Non-pigmented ciliary epithelial cell (primary cell): ENCODE results near the gene PICALM.

Experiments used
- DNase-seq: peaks from one replicate; pipeline ENCODE4 v3.0.0-alpha.2; 2010; ENCODE audit warnings: low read depth

PICALM gene

DNA sequence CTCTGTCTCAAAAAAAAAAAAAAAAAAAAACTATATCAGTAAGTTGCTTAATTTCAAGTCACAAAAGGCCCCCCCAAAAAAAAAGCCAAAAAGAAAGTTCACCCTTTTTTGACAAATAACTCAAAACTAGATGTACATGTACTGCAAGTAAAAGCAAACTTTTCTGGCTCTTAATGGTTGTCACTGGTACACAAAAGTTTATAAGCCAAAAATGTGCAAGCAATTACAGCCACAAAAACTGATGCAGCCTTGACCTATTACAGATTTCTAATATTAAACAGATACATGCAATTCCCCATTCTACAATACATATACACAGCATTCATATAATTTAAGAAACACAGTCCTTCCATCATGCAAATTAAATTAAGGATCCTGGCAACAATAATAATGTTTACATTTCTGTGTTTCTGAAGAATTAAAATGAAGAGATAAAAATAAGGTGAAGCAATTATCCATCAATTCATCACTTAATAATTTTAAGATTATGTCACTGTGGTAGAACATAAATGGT is 18.6 kb downstream of the PICALM start:
- DNase-seq, result no peak

DNA sequence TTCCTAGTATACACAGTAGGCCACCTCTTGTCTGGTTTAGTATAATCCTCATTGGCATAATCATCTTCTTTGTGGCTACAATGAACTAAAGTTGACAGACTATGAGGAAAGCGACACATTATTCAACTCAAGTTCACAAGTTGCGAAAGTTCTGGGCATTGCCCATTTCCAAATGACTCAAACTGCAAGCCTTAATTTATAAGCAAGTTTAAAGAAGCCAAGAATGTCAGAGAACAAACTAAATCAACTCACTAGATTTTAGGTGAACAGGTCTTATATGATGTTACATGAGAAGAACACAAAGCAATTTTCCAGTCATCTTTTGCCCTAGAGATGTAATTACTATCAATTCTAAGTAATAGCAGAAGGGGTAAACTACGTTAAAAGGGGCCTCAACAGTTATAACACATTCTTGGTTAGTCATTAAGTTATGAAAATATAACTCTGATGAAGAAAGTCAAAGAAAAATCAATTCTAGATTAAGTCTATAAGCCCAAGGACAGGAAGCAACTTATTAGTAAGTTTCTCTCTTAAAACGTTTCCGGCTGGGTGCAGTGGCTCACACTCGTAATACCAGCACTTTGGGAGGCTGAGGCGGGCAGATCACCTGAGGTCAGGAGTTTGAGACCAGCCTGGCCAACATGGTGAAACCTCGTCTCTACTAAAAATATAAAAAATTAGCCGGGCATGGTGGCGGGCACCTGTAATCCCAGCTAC is 21.5 kb downstream of the PICALM start:
- no peak for DNase-seq

DNA sequence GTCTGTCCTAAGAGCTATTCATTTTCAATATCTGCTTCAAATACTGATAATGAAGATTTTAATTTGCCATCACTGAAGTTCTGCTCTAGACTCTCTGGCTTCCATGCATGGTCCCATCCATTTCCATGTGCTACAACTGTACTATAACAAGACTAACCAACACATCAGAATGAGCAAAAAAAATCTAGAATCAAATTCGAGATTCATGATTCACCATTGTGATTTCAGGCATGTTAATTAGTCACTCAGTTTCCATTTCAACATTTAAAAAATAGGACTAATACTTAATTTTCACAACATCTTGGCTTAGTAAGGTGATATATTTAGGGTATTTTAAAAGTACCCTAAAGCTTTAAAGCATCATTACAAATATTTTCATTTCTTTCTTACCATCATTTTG is 22.8 kb downstream of the PICALM start:
- no peak for DNase-seq

DNA sequence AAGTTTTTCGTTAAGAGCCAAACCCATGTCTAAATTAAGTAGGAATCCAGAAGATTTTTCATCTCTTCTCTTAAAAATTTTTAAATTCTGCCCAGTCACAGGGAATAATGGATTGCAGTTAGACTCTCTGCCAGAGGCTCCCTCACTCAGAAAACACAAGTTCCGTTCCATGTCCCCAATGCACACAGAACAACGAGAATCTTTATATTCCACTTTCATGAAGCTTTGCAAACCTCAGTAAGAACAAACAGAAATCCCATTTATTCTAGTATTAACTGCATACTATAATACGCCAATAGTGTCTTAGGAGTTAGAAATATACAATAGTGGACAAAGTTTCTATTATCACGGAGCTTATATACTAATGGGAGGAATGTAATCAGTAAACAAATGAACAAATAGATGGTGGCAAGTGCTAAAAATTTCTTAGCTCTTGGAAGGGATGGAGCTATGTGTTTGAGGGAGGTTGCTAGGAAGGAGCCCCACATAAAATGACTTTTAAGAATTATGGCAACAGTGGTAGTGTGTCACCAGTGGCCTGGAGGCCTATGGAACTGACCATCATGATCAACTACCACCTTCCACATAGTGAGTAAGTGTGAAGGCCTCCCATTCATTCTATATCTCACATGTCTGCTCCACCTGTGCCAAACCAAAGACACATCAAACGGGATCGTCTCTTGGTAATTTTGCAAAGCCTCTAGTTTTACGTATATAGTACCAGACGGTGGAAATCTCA is 24.9 kb downstream of the PICALM start:
- no peak for DNase-seq

DNA sequence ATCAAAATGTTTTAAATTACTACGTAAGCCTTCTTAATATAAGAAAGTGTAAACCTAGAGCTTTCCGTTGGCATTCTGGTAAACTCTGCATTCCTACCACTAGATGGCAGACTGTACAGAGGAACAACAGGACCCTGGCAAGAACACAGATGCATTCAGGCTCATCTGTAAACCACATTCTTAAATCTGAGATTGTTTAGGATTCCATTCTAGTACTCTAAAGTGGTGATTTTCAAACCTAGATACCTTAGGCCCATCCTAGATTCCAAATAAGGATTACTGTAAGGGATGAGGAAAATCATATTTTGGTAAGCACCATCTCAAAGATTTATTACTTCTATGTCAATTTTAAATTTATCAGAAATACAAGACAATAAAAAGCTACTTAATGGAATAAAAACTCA is 26.9 kb downstream of the PICALM start:
- DNase-seq, result peak; percentile 85

DNA sequence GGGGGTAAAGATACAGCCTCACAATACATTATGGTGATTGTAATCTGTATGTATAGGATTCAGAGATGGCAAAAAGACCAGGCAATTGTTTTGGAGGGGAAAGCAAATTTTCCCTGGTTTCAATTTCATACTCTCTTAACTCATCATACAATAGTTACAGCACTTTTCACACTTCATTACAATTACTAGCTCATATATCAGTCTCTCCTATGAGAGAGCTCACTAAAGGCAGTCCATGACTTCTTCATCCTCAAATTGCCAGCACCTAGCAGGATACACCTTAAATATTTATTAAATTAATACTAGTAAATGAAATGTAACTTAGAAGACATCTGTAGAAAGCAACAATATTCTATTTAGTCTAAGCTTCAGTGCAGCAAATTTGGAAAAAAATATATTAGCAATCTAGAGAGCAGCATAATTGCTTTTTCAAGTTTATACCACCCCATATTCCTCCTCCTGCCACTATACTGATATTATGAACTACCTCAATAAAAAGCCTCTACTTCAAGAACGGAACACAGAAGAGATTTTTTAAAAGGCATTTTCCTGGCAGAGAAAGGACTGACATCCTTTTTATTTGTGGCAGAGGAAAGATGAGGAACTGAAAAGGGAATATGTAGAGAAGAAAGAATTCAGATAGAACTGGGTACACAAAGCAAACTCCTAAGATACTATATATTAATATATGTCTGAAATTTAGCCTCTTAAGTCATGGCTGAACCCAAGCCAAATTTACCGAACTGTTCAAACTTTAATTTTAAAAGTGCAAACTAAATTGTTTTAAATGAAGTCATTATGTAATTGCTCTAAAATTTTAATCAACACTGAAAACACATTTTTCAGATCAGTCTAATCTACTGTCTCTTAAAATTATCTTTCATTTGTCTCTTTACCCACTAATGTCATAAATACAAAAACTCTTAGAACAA is 27.7 kb downstream of the PICALM start:
- no peak for DNase-seq

DNA sequence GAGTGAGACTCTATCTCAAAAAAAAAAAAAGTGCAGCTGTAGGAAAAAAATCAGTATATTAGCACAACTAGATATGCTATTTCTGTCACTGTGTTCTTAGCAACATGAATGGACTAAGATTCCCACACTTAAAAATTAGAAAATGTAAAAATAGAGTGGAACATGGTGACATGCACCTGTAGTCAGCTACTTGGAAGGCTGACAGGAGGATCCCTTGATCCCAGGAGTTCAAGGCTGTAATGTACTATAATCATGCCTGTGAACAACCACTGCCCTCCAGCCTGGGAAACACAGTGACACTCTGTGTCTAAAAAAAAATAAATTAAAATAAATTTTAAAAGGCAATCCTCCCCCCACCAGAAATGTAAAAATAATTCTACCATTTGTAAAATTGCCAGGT is 29.8 kb downstream of the PICALM start:
- DNase-seq, result no peak

DNA sequence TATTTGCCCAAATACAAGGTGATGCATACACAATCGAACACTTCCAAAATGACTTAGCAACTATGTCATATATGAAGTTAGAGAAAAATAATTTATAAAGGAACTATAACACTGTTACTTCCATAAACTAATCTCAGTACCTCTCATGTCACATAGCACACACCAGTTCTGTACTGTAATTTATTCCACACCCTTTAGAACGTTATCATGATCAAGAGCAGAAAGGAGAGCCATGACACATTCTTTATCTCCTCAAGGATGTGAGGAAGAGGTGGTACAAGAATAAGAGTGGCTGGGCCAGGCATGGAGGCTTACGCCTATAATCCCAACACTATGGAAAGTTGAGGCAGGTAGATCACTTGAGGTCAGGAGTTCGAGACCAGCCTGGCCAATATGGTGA is 31.1 kb downstream of the PICALM start:
- no peak for DNase-seq

DNA sequence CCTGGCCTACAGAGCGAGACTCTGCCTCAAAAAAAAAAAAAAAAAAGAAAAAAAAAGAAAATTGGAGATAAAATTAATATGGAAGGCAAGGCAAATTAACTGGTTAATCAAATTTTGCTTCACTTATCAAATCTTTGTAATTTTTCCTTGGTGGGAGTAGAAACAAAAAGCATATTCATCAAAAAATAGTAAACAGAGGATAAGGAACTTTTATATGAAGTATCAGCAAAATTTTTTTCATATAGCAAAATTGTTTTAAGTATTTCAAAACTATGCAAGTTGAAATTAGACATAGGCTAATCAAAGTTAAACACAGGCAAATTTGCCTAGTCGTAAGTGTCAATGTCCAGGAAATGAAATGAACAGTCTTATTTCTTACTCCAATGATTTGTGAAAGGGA is 33.0 kb downstream of the PICALM start:
- DNase-seq, result no peak

DNA sequence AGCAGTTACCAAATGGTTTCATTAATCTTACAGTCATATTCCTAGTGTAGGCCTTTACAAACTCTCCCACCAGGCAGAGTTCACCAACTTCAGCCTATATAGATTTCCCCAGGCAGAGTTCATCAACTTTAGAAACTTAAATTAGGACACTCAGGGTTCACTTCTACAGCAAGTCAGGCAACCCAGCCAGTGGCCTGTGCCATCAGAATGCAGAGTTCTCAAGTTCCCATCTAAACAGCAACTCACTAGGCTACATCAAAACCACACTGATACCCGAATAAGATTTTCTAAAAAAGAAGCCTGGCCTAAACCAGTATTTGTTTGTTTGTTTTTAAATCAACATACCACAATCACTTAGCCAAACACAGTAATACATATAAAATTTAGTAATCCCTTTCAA is 33.7 kb downstream of the PICALM start:
- no peak for DNase-seq

DNA sequence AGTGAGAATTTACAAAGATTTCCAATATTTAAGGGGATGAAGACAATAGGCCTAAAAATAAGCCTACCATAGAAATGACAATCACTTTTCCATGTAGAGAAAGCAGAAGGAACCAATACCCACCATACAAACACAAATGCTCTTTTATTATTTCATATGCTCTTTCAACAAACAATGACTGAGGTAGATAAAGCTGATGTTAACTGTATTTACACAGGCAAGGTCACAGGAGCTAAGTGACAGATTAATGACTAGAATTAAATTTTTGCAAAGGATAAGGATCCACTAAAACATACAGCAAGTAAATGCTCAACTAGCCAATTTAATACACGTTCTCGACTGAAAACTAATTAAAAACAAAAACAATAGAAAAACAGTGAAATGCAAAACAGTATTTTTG is 34.2 kb downstream of the PICALM start:
- DNase-seq, result no peak

DNA sequence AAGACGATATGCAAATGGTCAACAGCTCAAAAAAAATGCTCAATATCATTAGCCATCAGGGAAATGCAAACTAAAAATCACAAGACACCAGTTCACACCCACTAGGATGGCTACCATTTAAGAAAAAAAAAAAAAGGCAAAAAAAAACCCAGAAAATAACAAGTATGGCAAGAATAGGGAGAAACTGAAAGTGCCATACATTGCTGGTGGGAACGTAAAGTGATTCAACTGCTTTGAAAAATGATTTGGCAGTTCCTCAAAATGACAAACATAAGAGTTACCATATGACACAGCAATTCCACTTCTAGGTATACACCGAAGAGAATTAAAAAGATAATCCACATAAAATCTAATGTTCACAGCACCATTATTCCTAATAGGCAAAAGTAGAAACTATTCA is 47.5 kb downstream of the PICALM start:
- no peak for DNase-seq

DNA sequence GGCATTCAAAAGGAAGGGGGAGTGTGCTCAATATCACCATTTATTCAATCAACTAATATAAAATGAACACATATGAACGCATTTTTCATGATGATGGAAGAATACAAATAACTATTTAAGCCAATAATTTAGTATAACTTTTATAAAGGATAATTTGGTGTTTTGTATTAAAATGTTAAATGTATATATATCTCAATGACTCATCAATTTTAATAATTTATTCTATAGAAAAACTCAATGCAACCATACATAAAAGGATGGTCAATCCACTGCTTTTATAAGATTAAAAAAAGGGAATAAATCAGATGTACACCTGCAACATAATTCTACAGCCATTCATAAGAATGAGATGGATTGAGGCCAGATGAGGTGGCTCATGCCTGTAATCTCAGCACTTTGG is 50.6 kb downstream of the PICALM start:
- no peak for DNase-seq

DNA sequence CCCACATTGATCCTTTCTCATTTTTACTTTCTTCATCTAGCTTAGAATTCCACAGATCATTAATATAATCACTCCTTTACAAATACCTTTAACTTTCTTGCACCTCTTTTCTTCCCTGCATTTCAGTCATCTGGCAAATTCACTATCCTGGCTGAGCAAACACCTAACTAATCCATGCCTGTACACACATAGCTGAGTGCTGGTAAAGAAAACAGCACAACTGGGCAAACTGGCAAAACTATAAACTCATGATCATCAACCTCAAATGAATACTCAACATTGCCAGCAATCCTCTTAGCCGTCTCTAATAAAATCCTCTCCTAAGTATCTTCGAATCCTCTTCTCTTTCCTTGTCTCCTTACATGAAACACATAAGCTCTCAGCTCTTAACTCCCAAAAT is 52.4 kb downstream of the PICALM start:
- no peak for DNase-seq

DNA sequence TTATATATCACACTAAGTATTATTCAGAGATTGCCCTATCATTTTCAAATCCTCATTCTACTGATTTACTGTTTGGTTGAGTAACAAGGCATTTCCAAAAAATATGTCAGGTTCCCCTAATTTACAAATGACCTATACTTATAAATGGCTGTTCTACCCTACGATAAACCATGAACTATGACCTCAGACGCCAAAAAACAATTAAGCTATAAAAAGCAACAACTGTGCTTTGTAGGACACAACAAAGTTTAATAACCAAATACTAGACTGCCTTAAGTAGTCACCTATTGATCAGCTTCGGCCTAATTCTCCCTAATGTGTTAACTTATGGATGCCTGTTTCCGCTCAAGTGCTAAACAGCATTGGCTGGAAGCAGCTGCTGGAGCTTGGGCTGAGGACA is 53.2 kb downstream of the PICALM start:
- no peak for DNase-seq

DNA sequence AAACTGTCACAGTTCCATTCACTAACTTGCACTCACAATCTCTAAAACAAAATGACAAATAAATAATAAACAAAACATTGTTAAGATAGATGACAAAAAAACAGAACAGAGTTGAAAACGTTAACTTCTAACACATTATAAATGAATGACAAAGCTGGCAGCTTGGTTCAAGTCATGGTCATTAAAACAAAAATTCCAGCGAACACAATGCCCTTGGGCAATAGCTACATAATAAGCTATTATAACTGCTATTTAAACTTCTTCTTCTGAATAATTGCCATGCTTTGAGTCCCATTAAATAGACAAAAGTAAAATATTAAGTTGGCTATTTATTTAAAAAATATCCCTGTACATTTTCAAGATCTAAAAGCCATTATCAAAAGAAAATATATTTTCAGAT is 54.7 kb downstream of the PICALM start:
- no peak for DNase-seq

DNA sequence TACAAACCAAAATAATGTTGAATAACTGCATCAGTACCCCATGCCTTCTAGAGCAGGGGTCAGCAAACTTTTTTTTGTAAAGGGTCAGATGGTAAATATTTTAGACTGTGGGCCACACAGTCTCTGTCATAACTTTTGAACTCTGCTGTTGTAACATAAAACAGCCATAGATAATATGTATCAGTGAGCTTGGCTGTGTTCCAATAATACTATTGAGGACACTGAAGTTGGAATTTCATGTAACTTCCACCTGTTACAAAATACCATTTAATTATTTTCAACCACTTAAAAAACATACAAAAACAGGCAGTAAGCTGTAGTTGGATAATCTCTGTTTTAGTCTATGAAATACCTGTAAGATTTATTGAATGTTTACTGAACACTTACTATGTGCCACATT is 55.2 kb downstream of the PICALM start:
- DNase-seq, result no peak

DNA sequence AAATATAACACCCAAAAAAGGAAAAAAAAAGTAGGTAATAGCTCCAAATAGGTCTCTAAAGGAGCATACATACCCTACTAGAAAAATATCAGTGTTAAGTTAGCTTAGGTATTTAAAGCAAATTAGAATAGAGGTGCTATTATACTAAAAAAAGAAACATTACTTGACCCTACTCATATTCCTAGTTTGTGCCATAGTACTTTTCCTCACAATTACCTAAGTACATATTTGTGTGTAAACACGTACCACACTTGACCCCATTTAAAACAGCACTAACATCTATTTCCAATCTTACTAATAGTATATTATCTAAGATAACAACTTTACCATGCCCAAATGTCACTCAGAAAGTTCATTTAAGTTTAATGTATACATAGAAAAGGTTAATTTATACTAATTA is 57.7 kb downstream of the PICALM start:
- DNase-seq, result no peak

DNA sequence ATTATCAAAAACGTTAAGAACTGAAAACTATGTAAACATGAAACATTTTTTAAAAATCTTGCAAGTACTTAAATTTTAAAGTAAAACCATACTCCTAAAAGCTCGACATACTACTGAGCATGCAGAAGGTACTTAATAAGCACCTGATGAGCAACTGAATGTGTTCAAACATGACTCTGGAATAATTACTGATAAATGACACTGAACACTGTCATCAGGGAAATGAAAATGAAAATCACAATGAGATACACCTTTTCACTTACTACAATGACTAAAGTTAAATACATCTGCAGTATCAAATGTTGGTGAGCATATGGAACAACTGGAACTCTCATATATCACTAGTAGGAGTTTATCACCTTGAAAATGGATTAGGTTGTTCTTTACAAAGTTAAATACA is 65.2 kb downstream of the PICALM start:
- no peak for DNase-seq

DNA sequence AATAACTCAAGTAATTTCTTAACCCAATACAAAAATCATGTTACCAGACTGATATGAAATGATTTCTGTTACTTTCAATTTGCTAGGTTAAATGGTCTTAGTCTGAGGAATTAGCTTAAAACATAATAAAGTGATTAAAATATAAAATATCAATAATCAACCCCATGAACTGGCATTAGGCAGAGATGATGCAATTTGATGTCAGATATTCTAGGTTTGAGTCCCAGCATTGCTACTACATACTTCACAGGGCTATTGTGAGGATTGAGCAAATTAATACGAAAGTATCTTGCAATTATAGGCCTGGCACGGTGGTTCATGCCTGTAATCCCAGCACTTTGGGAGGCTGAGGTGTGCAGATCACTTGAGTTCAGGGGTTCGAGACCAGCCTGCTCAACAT is 66.5 kb downstream of the PICALM start:
- DNase-seq, result no peak

DNA sequence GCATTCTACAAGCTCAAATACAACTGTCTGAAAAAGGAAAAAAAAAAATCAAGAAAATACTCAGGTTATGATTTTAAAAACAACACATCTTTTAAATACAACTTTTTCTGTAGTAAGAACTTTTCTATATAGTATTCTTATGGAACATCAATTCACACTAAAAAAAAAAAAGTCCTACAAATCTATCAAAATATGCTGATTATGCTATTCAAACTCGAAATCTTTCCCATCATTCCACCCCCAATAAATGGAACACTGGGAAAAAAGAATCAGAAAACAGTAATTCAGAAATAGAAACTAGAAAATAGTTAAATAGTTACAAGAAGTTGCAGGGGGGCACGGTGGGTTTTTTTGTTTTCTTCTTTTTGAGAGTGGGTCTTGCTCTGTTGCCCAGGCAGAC is 77.4 kb downstream of the PICALM start:
- DNase-seq, result no peak

DNA sequence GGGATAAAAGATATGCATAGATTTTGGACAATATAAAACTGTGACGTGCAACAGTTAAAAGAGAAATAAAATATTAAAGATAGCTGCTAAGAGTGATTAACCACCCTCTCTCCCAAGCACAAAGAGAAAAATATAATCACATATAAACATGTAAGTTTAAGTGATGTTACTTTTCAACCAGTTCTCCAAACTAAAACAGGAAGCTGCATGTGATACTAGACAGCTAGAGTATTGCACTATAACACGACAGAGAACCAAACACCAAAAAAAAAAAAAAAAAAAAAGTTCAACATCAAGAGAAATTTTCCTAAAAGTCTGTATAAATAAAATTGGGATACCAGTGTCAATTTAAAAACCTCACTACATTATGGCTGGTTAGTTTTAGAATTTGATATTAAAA is 79.1 kb downstream of the PICALM start:
- no peak for DNase-seq

DNA sequence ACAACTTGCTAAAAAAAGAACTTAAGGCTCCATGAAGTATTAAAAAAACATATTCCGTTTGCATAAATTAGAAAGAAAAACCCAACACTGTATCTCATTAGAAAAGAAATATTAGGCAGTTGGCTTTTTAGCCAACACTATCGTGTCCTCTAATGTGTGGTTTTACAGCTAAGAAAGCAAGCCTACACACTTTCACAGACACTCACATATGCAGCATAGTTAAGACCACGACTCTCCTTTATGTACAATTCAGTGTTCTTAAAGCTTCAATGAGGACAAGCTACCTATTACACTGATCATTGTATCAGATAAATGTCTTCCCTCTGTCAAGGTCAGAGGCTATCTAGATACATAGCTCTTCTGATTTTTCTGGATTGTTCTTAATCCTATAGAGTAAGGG is 80.1 kb downstream of the PICALM start:
- no peak for DNase-seq
